GM18520 (cell line): ENCODE results near the gene ANK2.
"Not testable (repeated sequence)": the region's sequence is repeated elsewhere in the genome, so short reads cannot be mapped to it uniquely, and the experiment has no call there.

Experiments
- ATAC-seq: cut with Tn5 transposase; IDR thresholded peaks from one replicate; pipeline ENCODE4 v1.9.1; 2021; ENCODE audit not compliant: unreplicated experiment

ANK2 gene

GRCh38 chr4:113183032-113183605, 133.7 kb downstream of the ANK2 start:
- ATAC-seq, result no peak

GRCh38 chr4:113186220-113186619, 136.8 kb downstream of the ANK2 start:
- not testable (repeated sequence) for ATAC-seq

GRCh38 chr4:113186913-113187312, 137.5 kb downstream of the ANK2 start:
- no peak for ATAC-seq

GRCh38 chr4:113187358-113187757, 137.9 kb downstream of the ANK2 start:
- ATAC-seq, result no peak

- ATAC-seq, result no peak
These were observed 140.1 kb downstream of the ANK2 start for GRCh38 chr4:113189546-113189945.

- ATAC-seq, result no peak
These were observed 159.7 kb downstream of the ANK2 start for GRCh38 chr4:113209153-113209552.

- no peak for ATAC-seq
These were observed 160.3 kb downstream of the ANK2 start for GRCh38 chr4:113209652-113210320.

- ATAC-seq, result no peak
These were observed 163.2 kb downstream of the ANK2 start for GRCh38 chr4:113212613-113213012.

- no peak for ATAC-seq
These were observed 172.5 kb downstream of the ANK2 start for GRCh38 chr4:113221990-113222389.

- no peak for ATAC-seq
These were observed 173.0 kb downstream of the ANK2 start for GRCh38 chr4:113222471-113222870.

GRCh38 chr4:113223001-113223400, 173.5 kb downstream of the ANK2 start:
- ATAC-seq, result no peak

- ATAC-seq, result no peak
These were observed 182.7 kb downstream of the ANK2 start for GRCh38 chr4:113232194-113232593.

- no peak for ATAC-seq
These were observed 187.5 kb downstream of the ANK2 start for GRCh38 chr4:113236916-113237315.

GRCh38 chr4:113243312-113243711, 193.9 kb downstream of the ANK2 start:
- ATAC-seq, result no peak

- ATAC-seq, result not testable (repeated sequence)
These were observed 195.3 kb downstream of the ANK2 start for GRCh38 chr4:113244747-113245146.

- no peak for ATAC-seq
These were observed 198.9 kb downstream of the ANK2 start for GRCh38 chr4:113248320-113248719.

GRCh38 chr4:113255628-113256027, 206.2 kb downstream of the ANK2 start:
- no peak for ATAC-seq

GRCh38 chr4:113256946-113257345, 207.5 kb downstream of the ANK2 start:
- no peak for ATAC-seq

- ATAC-seq, result no peak
These were observed 211.2 kb downstream of the ANK2 start for GRCh38 chr4:113260688-113261087.

- ATAC-seq, result no peak
These were observed 213.8 kb downstream of the ANK2 start for GRCh38 chr4:113263274-113263673.

GRCh38 chr4:113270520-113271319, 221.3 kb downstream of the ANK2 start:
- ATAC-seq, result no peak

GRCh38 chr4:113272523-113272922, 223.1 kb downstream of the ANK2 start:
- no peak for ATAC-seq
